Heart left ventricle (tissue), 13 donors: ENCODE measurements around the gene SPECC1L.

Experiments used
- CTCF ChIP-seq, 12 donors: fragments of 200-600 bp; sonication (generic) in 4 of 12; IDR thresholded peaks; one replicate each; pipeline versions ENCODE4 v1.5.0 to v1.8.0; 2018 to 2022; ENCODE audit warnings: antibody characterized with exemption in 12 of 12, mild to moderate bottlenecking in 5 of 12
- POLR2A ChIP-seq, 2 donors: fragments of 450-650 bp; IDR thresholded peaks; one replicate each; pipeline ENCODE4 v1.6.1; 2017; ENCODE audit warnings: antibody characterized with exemption in 2 of 2, mild to moderate bottlenecking in 2 of 2, moderate library complexity in 2 of 2
- donor health status: ischemic (EF 13 %, LVEDD 7.1; RV severe dilation, severe dysfunction).
- donor health status: DM: no; HTN: yes; CAD: no.
- donor health status: DM: no; HTN: no; CAD: no.
- donor health status: ischemic (EF 25% LVEDD 6.9; RV normal size, moderate dysfunction).
- donor health status: ischemic (EF 25% LVEDD 5.7; RV mildly dilated, moderate dysfunction).
- donor health status: ischemic (EF 35%, LVEDD 5.7; RV mildly dilated, moderate dysfunction).
- donor health status: nonischemic (EF 11% LVEDD 7.7; RV severe dilation, severe dysfunction).
- donor health status: DM: yes; HTN: yes; CAD: no.
- donor health status: PGD.
- donor health status: ischemic (EF 29% LVEDD 5.4; RV normal size, mild dysfunction).
- donor health status: nonischemic (EF 23%, LVEDD 6.1; RV moderate dilation, normal function).

DNA sequence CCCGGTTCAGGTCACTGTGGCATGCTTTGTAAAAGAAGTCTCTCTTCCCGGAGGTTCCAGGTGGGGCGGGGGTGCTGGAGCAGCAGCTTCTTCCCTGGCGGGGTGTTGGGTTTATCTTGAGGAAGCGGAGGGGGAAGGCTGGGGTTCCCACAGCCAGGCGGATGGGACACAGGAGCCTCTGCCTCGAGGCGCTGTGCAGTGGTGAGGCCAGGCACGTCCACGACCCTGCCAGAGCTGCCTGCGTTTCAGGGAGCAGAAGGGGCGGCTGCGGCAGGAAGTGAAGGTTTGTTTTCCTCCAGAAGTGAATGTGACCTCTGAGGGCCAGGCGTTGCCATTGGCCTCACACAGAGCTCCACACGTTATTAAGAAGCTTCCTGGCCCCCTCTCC, 136.6 kb downstream of the SPECC1L start:
- TF ChIP-seq CTCF (IDR thresholded peaks at IDR 0.05) (no peak), POLR2A (IDR thresholded peaks at IDR 0.05) (no peak)
